A673 (cell line): ENCODE measurements around the gene GGTA1.
A peak's percentile ranks its signal among the peaks of the same experiment; 100 is the strongest.

Experiments used
- EZH2 ChIP-seq: fragments of 200-600 bp; sonication (generic); IDR thresholded peaks from 2 replicates; pipeline ENCODE4 v1.6.1; 2017; ENCODE audit warnings: borderline replicate concordance, low read depth, mild to moderate bottlenecking, mixed read lengths, antibody characterized with exemption, low read length; ENCODE audit not compliant: poor library complexity, severe bottlenecking
- TF ChIP-seq, protein P1 (sequence below): fragments of 300-800, 200-600 bp; sonication (generic); conservative IDR thresholded peaks from 2 replicates; pipeline ENCODE4 v1.5.1; 2017; ENCODE audit warnings: low read depth, mild to moderate bottlenecking, antibody characterized with exemption, low read length, moderate library complexity, mixed read lengths

DNA sequence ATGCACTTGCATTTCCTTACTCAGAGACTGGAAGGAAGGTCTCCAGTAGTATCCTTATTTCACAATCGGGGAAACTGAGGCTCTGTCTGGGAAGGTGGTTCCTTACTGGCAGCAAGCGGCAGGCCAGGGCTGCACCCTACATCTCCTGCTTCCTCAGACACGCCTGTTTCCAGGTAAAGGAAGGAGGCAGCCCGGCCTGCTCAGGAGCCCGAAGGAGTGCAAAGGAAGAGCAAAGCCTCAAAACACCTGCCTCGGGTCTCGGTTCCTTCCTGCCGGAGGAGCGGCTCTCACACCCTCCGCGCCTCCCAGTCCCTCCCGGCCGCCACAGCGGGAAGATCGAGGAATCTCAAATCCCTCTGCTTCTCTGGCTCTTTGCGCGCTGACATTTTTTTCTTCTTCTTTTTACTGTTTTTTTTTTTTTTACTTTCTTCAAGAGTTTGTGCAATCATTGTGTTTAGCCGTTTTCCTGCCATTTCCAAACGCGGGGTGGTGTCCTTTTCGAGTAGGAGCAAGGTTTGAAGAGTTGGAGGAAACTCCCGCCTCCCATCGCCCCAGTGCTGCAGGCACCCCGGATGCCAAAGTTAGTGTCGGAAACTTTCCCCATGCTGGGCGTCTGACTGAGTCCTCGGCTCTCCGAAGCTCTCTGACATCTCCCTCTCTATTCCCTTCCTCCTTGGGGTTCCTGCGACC lies 1.0 kb downstream of the GGTA1 start:
- TF ChIP-seq, protein P1, sequence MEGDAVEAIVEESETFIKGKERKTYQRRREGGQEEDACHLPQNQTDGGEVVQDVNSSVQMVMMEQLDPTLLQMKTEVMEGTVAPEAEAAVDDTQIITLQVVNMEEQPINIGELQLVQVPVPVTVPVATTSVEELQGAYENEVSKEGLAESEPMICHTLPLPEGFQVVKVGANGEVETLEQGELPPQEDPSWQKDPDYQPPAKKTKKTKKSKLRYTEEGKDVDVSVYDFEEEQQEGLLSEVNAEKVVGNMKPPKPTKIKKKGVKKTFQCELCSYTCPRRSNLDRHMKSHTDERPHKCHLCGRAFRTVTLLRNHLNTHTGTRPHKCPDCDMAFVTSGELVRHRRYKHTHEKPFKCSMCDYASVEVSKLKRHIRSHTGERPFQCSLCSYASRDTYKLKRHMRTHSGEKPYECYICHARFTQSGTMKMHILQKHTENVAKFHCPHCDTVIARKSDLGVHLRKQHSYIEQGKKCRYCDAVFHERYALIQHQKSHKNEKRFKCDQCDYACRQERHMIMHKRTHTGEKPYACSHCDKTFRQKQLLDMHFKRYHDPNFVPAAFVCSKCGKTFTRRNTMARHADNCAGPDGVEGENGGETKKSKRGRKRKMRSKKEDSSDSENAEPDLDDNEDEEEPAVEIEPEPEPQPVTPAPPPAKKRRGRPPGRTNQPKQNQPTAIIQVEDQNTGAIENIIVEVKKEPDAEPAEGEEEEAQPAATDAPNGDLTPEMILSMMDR: 0 out of 2 replicates have a peak, but pooled peaks have one; percentile 6
- TF ChIP-seq EZH2: no peak
